Keratinocyte (primary cell): ENCODE measurements around the gene ATP6V0A1. TPM values are rescaled to one million over a fixed set of nuclear protein-coding genes. Genes with fewer than 3 reads are reported as not detected.

Experiments
- DNase-seq: peaks from one replicate; pipeline ENCODE4 v3.0.0-alpha.2; 2011; ENCODE audit warnings: low read depth, missing footprints, low spot score
- FAIRE-seq: peaks from 2 replicates; lab custom pipeline; 2011; peaks lifted over from hg19 to GRCh38; lab: Jason Lieb, UNC
- H2AFZ ChIP-seq: 2 replicates; pipeline ENCODE4 v1.6.0; 2012; ENCODE audit warnings: low read length, control low read depth, inconsistent platforms; ENCODE audit not compliant: control insufficient read depth
- H3K27ac ChIP-seq: 2 replicates; pipeline ENCODE4 v1.5.1; 2011; ENCODE audit warnings: low read length; ENCODE audit not compliant: control insufficient read depth, insufficient read depth
- H3K27me3 ChIP-seq: 3 replicates; pipeline ENCODE4 v1.6.0; 2011; ENCODE audit warnings: low read length; ENCODE audit not compliant: control insufficient read depth, insufficient read depth; ENCODE audit errors: extremely low read depth
- H3K36me3 ChIP-seq, 2 experiments: 2 replicates in 1 of 2; 3 replicates in 1 of 2; pipeline ENCODE4 v1.5.1; 2011; ENCODE audit warnings: low read length in 2 of 2, mild to moderate bottlenecking in 1 of 2; ENCODE audit not compliant: control insufficient read depth in 2 of 2, insufficient read depth in 2 of 2; ENCODE audit errors: extremely low read depth in 1 of 2
- H3K4me1 ChIP-seq: 3 replicates; pipeline ENCODE4 v1.5.1; 2011; ENCODE audit warnings: low read length; ENCODE audit not compliant: control insufficient read depth, insufficient read depth; ENCODE audit errors: extremely low read depth
- H3K4me2 ChIP-seq: 3 replicates; pipeline ENCODE4 v1.6.0; 2011; ENCODE audit warnings: low read depth, low read length; ENCODE audit not compliant: control insufficient read depth, insufficient read depth; ENCODE audit errors: extremely low read depth
- H3K4me3 ChIP-seq, 3 experiments: fragments of 200-600 bp in 1 of 3; sonication (generic) in 1 of 3; 2 replicates in 2 of 3; 3 replicates in 1 of 3; pipeline ENCODE4 v1.5.1; 2011 to 2016; ENCODE audit warnings: low read length in 3 of 3, mild to moderate bottlenecking in 3 of 3, control low read depth in 2 of 3, inconsistent platforms in 1 of 3, low read depth in 1 of 3, mixed read lengths in 1 of 3, mixed run types in 1 of 3, moderate library complexity in 1 of 3; ENCODE audit not compliant: control insufficient read depth in 2 of 3, insufficient read depth in 2 of 3; ENCODE audit errors: extremely low read depth in 1 of 3
- H3K79me2 ChIP-seq: 2 replicates; pipeline ENCODE4 v1.6.0; 2012; ENCODE audit warnings: low read length; ENCODE audit not compliant: control insufficient read depth, insufficient read depth
- H3K9ac ChIP-seq: 3 replicates; pipeline ENCODE4 v1.6.0; 2011; ENCODE audit warnings: low read length; ENCODE audit not compliant: control insufficient read depth, insufficient read depth; ENCODE audit errors: extremely low read depth
- H3K9me1 ChIP-seq: 3 replicates; pipeline ENCODE4 v1.6.0; 2011; ENCODE audit warnings: low read length; ENCODE audit not compliant: control insufficient read depth, insufficient read depth; ENCODE audit errors: extremely low read depth
- H3K9me3 ChIP-seq: 2 replicates; pipeline ENCODE4 v1.5.1; 2012; ENCODE audit warnings: low read depth, low read length; ENCODE audit not compliant: control insufficient read depth
- H4K20me1 ChIP-seq: 3 replicates; pipeline ENCODE4 v1.6.0; 2011; ENCODE audit warnings: low read length; ENCODE audit not compliant: control insufficient read depth, insufficient read depth; ENCODE audit errors: extremely low read depth
- EZH2 ChIP-seq: IDR thresholded peaks from one replicate; pipeline ENCODE4 v1.6.1; 2012; ENCODE audit warnings: inconsistent platforms, mild to moderate bottlenecking, low read length, moderate library complexity
- dilution Hi-C: fragments of 300-500 bp; cut with MboI; formaldehyde crosslinking; loops from one replicate; pipeline ENCODE4 v1.7.0; 2020; ENCODE audit warnings: low sequenced_read_pairs; ENCODE audit not compliant: extremely low pct_ligation_motif_present
- polyA plus RNA-seq, 5 experiments: library from polyadenylated mRNA; depleted of rRNA in 3 of 5; stranded (reverse) in 3 of 5; stranded (forward) in 1 of 5; unstranded in 1 of 5; fragments of >200 nt; gene quantifications; 1 replicate in 1 of 5; 2 replicates in 3 of 5; 3 replicates in 1 of 5; pipeline versions ENCODE4 v1.2.1 to v1.2.3, GENCODE V29; 2011 to 2012; ENCODE audit warnings: missing spikeins in 2 of 5, low read depth in 1 of 5, low replicate concordance in 1 of 5
- TF ChIP-seq, protein P1 (sequence below), 3 experiments: IDR thresholded peaks in 1 of 3; conservative IDR thresholded peaks in 1 of 3; optimal IDR thresholded peaks in 1 of 3; 2 replicates in 2 of 3; 3 replicates in 1 of 3; pipeline versions ENCODE3 to v1.5.1; 2011; ENCODE audit warnings: low read length in 3 of 3, mild to moderate bottlenecking in 3 of 3, moderate library complexity in 2 of 3, control low read depth in 1 of 3, inconsistent platforms in 1 of 3; ENCODE audit not compliant: insufficient read depth in 2 of 3; ENCODE audit errors: extremely low read depth in 1 of 3

Gene ATP6V0A1
- polyA plus RNA-seq, 1 donor (not counting 4 experiments of a cell fraction or from before 2014, with no cell fraction given): 24.0 TPM

- Histone ChIP-seq H3K9me3 (no peaks in the 10 kb centered on the region), H3K4me3 (peak overlapping the region; percentile 78 to 97 (median 96)), H3K79me2 (peaks cover 28% of the 10 kb centered on the region), H2AFZ (no peak overlapping the region), H3K27me3 (no peaks in the 10 kb centered on the region), H3K9ac (peak overlapping the region; percentile 94), H3K9me1 (no peaks in the 10 kb centered on the region), H3K4me1 (peaks cover 28% of the 10 kb centered on the region), H3K4me2 (peak overlapping the region; percentile 83), H4K20me1 (no peaks in the 10 kb centered on the region), H3K27ac (peak overlapping the region; percentile 88), H3K36me3 (peaks cover 10 to 28% of the 10 kb centered on the region in 2 experiments)
- DNase-seq (no peak), FAIRE-seq (no peak)
- dilution Hi-C loops: no loop called here
- TF ChIP-seq, protein P1, sequence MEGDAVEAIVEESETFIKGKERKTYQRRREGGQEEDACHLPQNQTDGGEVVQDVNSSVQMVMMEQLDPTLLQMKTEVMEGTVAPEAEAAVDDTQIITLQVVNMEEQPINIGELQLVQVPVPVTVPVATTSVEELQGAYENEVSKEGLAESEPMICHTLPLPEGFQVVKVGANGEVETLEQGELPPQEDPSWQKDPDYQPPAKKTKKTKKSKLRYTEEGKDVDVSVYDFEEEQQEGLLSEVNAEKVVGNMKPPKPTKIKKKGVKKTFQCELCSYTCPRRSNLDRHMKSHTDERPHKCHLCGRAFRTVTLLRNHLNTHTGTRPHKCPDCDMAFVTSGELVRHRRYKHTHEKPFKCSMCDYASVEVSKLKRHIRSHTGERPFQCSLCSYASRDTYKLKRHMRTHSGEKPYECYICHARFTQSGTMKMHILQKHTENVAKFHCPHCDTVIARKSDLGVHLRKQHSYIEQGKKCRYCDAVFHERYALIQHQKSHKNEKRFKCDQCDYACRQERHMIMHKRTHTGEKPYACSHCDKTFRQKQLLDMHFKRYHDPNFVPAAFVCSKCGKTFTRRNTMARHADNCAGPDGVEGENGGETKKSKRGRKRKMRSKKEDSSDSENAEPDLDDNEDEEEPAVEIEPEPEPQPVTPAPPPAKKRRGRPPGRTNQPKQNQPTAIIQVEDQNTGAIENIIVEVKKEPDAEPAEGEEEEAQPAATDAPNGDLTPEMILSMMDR (optimal IDR thresholded peaks at IDR 0.05 in 1 of 3, IDR thresholded peaks at IDR 0.05 in 1 of 3, conservative IDR thresholded peaks at IDR 0.05 in 1 of 3; ENCODE audit: extremely low read depth in 1 of 3, insufficient read depth in 2 of 3, low read length in 3 of 3): peak in 1 of 3 experiments; percentile 10
- TF ChIP-seq EZH2: no peak
Measured at GRCh38 chr17:42562388-42563142, 103.9 kb downstream of the ATP6V0A1 start.

GRCh38 chr17:42563143-42563509, 104.4 kb downstream of the ATP6V0A1 start:
- no peak for FAIRE-seq
- peaks cover 10 to 28% of the 10 kb centered on the region in 2 experiments for H3K36me3 ChIP-seq
- H3K79me2 ChIP-seq: peaks cover 31% of the 10 kb centered on the region
- no peaks in the 10 kb centered on the region for H4K20me1 ChIP-seq
- TF ChIP-seq EZH2: no peak
- TF ChIP-seq, protein P1 (optimal IDR thresholded peaks at IDR 0.05 in 1 of 3, IDR thresholded peaks at IDR 0.05 in 1 of 3, conservative IDR thresholded peaks at IDR 0.05 in 1 of 3; ENCODE audit: extremely low read depth in 1 of 3, insufficient read depth in 2 of 3, low read length in 3 of 3): no peak
- peak overlapping the region; percentile 88 for H3K27ac ChIP-seq
- H3K9me3 ChIP-seq: no peaks in the 10 kb centered on the region
- peak overlapping the region; percentile 78 to 97 (median 96) for H3K4me3 ChIP-seq
- dilution Hi-C loops: no loop called here
- H2AFZ ChIP-seq: no peak overlapping the region
- DNase-seq: no peak
- no peaks in the 10 kb centered on the region for H3K9me1 ChIP-seq
- peaks cover 31% of the 10 kb centered on the region for H3K4me1 ChIP-seq
- H3K4me2 ChIP-seq: peak overlapping the region; percentile 83
- no peaks in the 10 kb centered on the region for H3K27me3 ChIP-seq
- H3K9ac ChIP-seq: peak overlapping the region; percentile 94
